Endothelial cell of umbilical vein (primary cell): ENCODE data around the gene ARHGAP27. TPM values are rescaled to one million over a fixed set of nuclear protein-coding genes. Genes with fewer than 3 reads are reported as not detected.

Experiments
- BruUV-seq: library from RNA; stranded (reverse); fragments of 400-500 nt; replicated peaks from 2 replicates; lab custom pipeline; 2021; lab: Mats Ljungman, UMichigan
- CTCF ChIA-PET: fragments of 300-600, 350-600 bp; sonication (Branson Sonifier 250); formaldehyde crosslinking; loops from one replicate; lab custom pipeline; 2021; ENCODE audit warnings: antibody characterized with exemption, inconsistent platforms; lab: Charles Lee
- POLR2A ChIA-PET: fragments of 300-600, 350-600 bp; sonication (Branson Sonifier 250); formaldehyde crosslinking; loops from one replicate; lab custom pipeline; 2021; ENCODE audit warnings: antibody characterized with exemption, inconsistent platforms; lab: Charles Lee
- DNase-seq: peaks from one replicate; pipeline ENCODE4 v3.0.0-alpha.2; 2011; ENCODE audit warnings: low read depth, low spot score
- FAIRE-seq: peaks from 2 replicates; lab custom pipeline; 2011; peaks lifted over from hg19 to GRCh38; lab: Jason Lieb, UNC
- H2AFZ ChIP-seq: 2 replicates; pipeline ENCODE4 v1.6.0; 2012; ENCODE audit warnings: low read depth, low read length, control low read depth, inconsistent platforms
- H3K27ac ChIP-seq: 2 replicates; pipeline ENCODE4 v1.5.1; 2011; ENCODE audit warnings: low read depth, mild to moderate bottlenecking, control low read depth, low read length, moderate library complexity; ENCODE audit not compliant: insufficient read depth
- H3K27me3 ChIP-seq, 2 experiments: 2 replicates each; pipeline versions ENCODE4 v1.6.0 to v1.6.1; 2011; ENCODE audit warnings: low read length in 2 of 2, mixed read lengths in 1 of 2; ENCODE audit not compliant: control insufficient read depth in 2 of 2, insufficient read depth in 2 of 2
- H3K36me3 ChIP-seq, 2 experiments: 2 replicates in 1 of 2; 3 replicates in 1 of 2; pipeline ENCODE4 v1.5.1; 2011; ENCODE audit warnings: low read length in 2 of 2, mild to moderate bottlenecking in 1 of 2, moderate library complexity in 1 of 2; ENCODE audit not compliant: control insufficient read depth in 2 of 2, insufficient read depth in 2 of 2; ENCODE audit errors: extremely low read depth in 1 of 2
- H3K4me1 ChIP-seq: 3 replicates; pipeline ENCODE4 v1.5.1; 2011; ENCODE audit warnings: mild to moderate bottlenecking, low read length; ENCODE audit not compliant: control insufficient read depth, insufficient read depth; ENCODE audit errors: extremely low read depth
- H3K4me2 ChIP-seq: 2 replicates; pipeline ENCODE4 v1.6.1; 2011; ENCODE audit warnings: low read length, control low read depth, mixed read lengths; ENCODE audit not compliant: insufficient read depth
- H3K4me3 ChIP-seq, 3 experiments: fragments of 200-600 bp in 1 of 3; sonication (generic), shearing (Covaris generic) in 1 of 3; replicated peaks in 1 of 3; 2 replicates each; pipeline ENCODE4 v1.5.1; 2011 to 2016; ENCODE audit warnings: control low read depth in 3 of 3, low read length in 3 of 3, mild to moderate bottlenecking in 2 of 3, inconsistent platforms in 1 of 3, low read depth in 1 of 3, moderate library complexity in 1 of 3; ENCODE audit not compliant: insufficient read depth in 1 of 3
- H3K79me2 ChIP-seq: 2 replicates; pipeline ENCODE4 v1.6.0; 2012; ENCODE audit warnings: low read length, inconsistent platforms; ENCODE audit not compliant: control insufficient read depth, insufficient read depth
- H3K9ac ChIP-seq: replicated peaks from 2 replicates; pipeline ENCODE3; 2011; ENCODE audit warnings: low read length, control low read depth; ENCODE audit not compliant: insufficient read depth; ENCODE audit errors: extremely low read depth
- H3K9me1 ChIP-seq: replicated peaks from 3 replicates; pipeline ENCODE4 v1.6.0; 2011; ENCODE audit warnings: mild to moderate bottlenecking, low read length; ENCODE audit not compliant: control insufficient read depth, insufficient read depth; ENCODE audit errors: extremely low read depth
- H3K9me3 ChIP-seq: replicated peaks from 2 replicates; pipeline ENCODE4 v1.5.1; 2012; ENCODE audit warnings: low read length, inconsistent platforms; ENCODE audit not compliant: control insufficient read depth, insufficient read depth
- H4K20me1 ChIP-seq: replicated peaks from 2 replicates; pipeline ENCODE3; 2011; ENCODE audit warnings: mild to moderate bottlenecking, low read length; ENCODE audit not compliant: control insufficient read depth, insufficient read depth; ENCODE audit errors: extremely low read depth
- CTCF ChIP-seq, 2 donors: IDR thresholded peaks; 1 replicate in 1 of 2; 2 replicates in 1 of 2; pipeline ENCODE4 v1.5.1; 2011; ENCODE audit warnings: low read length in 2 of 2, mild to moderate bottlenecking in 2 of 2, moderate library complexity in 2 of 2, control low read depth in 1 of 2, inconsistent platforms in 1 of 2, low read depth in 1 of 2; ENCODE audit not compliant: insufficient read depth in 1 of 2; ENCODE audit errors: extremely low read depth in 1 of 2
- EZH2 ChIP-seq: IDR thresholded peaks from 2 replicates; pipeline ENCODE4 v1.6.1; 2012; ENCODE audit warnings: borderline replicate concordance, low read depth, mild to moderate bottlenecking, moderate library complexity, low read length, inconsistent platforms; ENCODE audit not compliant: severe bottlenecking
- FOS ChIP-seq: IDR thresholded peaks from 2 replicates; pipeline ENCODE4 v1.6.1; 2011; ENCODE audit warnings: mild to moderate bottlenecking, low read length, moderate library complexity, borderline replicate concordance; ENCODE audit not compliant: insufficient read depth
- GATA2 ChIP-seq: IDR thresholded peaks from 2 replicates; pipeline ENCODE4 v1.7.0; 2011; ENCODE audit warnings: low read depth, mild to moderate bottlenecking, moderate library complexity, mixed read lengths, low read length; ENCODE audit not compliant: insufficient read length, insufficient read depth
- JUN ChIP-seq: IDR thresholded peaks from 2 replicates; pipeline ENCODE4 v1.6.1; 2011; ENCODE audit warnings: borderline replicate concordance, low read depth; ENCODE audit not compliant: insufficient read length, insufficient read depth
- MAX ChIP-seq: IDR thresholded peaks from 2 replicates; pipeline ENCODE4 v1.6.1; 2011; ENCODE audit not compliant: insufficient read depth, insufficient read length
- MYC ChIP-seq: IDR thresholded peaks from one replicate; pipeline ENCODE4 v1.6.1; 2011; ENCODE audit warnings: mild to moderate bottlenecking, low read depth, low read length
- POLR2A ChIP-seq: IDR thresholded peaks from 2 replicates; pipeline ENCODE4 v1.6.1; 2012; ENCODE audit warnings: low read depth, mild to moderate bottlenecking, control low read depth, low read length
- POLR2AphosphoS5 ChIP-seq: IDR thresholded peaks from 2 replicates; pipeline ENCODE4 v1.6.1; 2012; ENCODE audit warnings: low read depth, mild to moderate bottlenecking, control low read depth, low read length, moderate library complexity; ENCODE audit not compliant: insufficient read depth
- dilution Hi-C: fragments of 300-500 bp; cut with MboI; formaldehyde crosslinking; loops from one replicate; pipeline ENCODE4 v1.15.0; 2019; ENCODE audit warnings: low sequenced_read_pairs; ENCODE audit not compliant: extremely low pct_ligation_motif_present
- intact Hi-C: fragments of 100-400 bp; cut with micrococcal nuclease; formaldehyde crosslinking; loops from one replicate; pipeline ENCODE4 v1.10.0; 2022
- polyA plus RNA-seq, 4 experiments: library from polyadenylated mRNA; depleted of rRNA in 3 of 4; stranded (reverse) in 3 of 4; unstranded in 1 of 4; fragments of >200 nt; gene quantifications; 2 replicates each; pipeline versions ENCODE4 v1.2.1 to v1.2.3, GENCODE V29; 2011 to 2012; ENCODE audit warnings: missing spikeins in 1 of 4
- total RNA-seq: library from RNA; stranded (reverse); gene quantifications from 2 replicates; pipeline ENCODE4 v1.2.3, GENCODE V29; 2021

ARHGAP27 gene
- total and polyA plus RNA-seq, 2 donors (not counting 3 experiments of a cell fraction or from before 2014, with no cell fraction given) = 21.0 to 47.0 TPM

- Histone ChIP-seq H3K4me2 (no peak overlapping the region), H3K9me1 (no peaks in the 10 kb centered on the region), H4K20me1 (no peaks in the 10 kb centered on the region), H3K9me3 (no peaks in the 10 kb centered on the region), H3K36me3 (no peaks in the 10 kb centered on the region), H3K27ac (no peak overlapping the region), H3K4me1 (peaks cover 3% of the 10 kb centered on the region), H3K4me3 (no peak overlapping the region), H3K27me3 (no peaks in the 10 kb centered on the region), H2AFZ (no peak overlapping the region), H3K79me2 (no peaks in the 10 kb centered on the region), H3K9ac (no peak overlapping the region)
- dilution Hi-C loops (no loop called here), intact Hi-C loops (loop anchor here (2.0 kb wide), 2 partner anchors 35 to 211 kb away; no protein-coding TSS in a partner anchor)
- DNase-seq = no peak
- no TSS peak for BruUV-seq
- no peak for TF ChIP-seq POLR2A
- TF ChIP-seq CTCF (IDR thresholded peaks at IDR 0.05; ENCODE audit: extremely low read depth in 1 of 2, insufficient read depth in 1 of 2, low read depth in 1 of 2, low read length in 2 of 2) = no peak
- TF ChIP-seq MAX = no peak
- no peak for TF ChIP-seq GATA2
- no peak for TF ChIP-seq POLR2AphosphoS5
- TF ChIP-seq JUN = no peak
- TF ChIP-seq EZH2 = no peak
- TF ChIP-seq FOS = no peak
- TF ChIP-seq MYC = no peak
- POLR2A ChIA-PET = no interaction called here
- CTCF ChIA-PET = interaction anchor here (1.5 to 2.0 kb wide), 2 partner anchors 160 to 211 kb away, joined by 4 to 13 read pairs; no protein-coding TSS in a partner anchor
- FAIRE-seq = no peak
These were observed 3.2 kb downstream of the ARHGAP27 start for GRCh38 chr17:45429339-45430005.
